Tibial nerve (tissue), 4 donors: ENCODE results near the gene VDR.

Experiments
- EP300 ChIP-seq, 2 donors: sonication (generic); formaldehyde crosslinking; IDR thresholded peaks; one replicate each; pipeline ENCODE4 v1.6.1; 2017; ENCODE audit warnings: antibody characterized with exemption in 2 of 2, mild to moderate bottlenecking in 1 of 2
- POLR2A ChIP-seq, 2 donors: fragments of 450-650 bp; IDR thresholded peaks; one replicate each; pipeline ENCODE4 v1.6.1; 2017; ENCODE audit warnings: antibody characterized with exemption in 2 of 2, mild to moderate bottlenecking in 2 of 2, moderate library complexity in 2 of 2
- TF ChIP-seq, protein P1 (sequence below), 5 experiments: fragments of 200-600 bp in 3 of 5; fragments of 450-650 bp in 2 of 5; sonication (generic) in 3 of 5; IDR thresholded peaks; one replicate each; pipeline ENCODE4 v1.5.1; 2016 to 2019; ENCODE audit warnings: antibody characterized with exemption in 5 of 5, mild to moderate bottlenecking in 3 of 5, moderate library complexity in 2 of 5

DNA sequence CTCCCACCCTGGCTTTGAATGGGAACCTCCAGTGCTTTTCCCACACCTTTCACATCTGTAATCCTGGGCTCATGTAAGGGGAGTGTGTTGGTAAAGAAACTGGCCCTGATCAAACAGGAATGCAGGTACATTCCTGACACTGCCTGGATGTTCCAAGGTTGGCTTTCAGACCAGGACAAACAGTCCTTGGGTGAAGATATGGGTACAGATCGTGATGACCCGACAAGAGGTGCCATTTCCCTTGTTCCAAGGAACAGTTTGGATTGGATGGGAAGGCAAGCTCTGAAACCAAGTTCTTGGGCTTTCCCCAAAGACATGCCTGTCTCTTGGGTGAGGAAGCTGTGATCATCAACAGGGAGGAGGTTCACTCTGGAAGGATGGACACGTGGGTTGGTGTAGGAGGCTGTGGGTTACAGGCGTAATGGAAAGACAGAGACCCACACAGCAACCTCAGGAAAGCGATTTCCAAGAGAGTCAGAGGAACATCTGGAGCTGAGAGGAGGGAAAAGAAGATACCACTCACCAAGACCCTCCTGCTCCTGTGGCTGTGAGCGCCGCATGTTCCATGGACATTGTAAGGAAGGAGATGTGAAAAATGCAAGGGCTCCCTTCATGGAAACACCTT, 26.4 kb downstream of the VDR start:
- TF ChIP-seq POLR2A (IDR thresholded peaks at IDR 0.05) (no peak), EP300 (IDR thresholded peaks at IDR 0.05) (no peak)
- TF ChIP-seq, protein P1, sequence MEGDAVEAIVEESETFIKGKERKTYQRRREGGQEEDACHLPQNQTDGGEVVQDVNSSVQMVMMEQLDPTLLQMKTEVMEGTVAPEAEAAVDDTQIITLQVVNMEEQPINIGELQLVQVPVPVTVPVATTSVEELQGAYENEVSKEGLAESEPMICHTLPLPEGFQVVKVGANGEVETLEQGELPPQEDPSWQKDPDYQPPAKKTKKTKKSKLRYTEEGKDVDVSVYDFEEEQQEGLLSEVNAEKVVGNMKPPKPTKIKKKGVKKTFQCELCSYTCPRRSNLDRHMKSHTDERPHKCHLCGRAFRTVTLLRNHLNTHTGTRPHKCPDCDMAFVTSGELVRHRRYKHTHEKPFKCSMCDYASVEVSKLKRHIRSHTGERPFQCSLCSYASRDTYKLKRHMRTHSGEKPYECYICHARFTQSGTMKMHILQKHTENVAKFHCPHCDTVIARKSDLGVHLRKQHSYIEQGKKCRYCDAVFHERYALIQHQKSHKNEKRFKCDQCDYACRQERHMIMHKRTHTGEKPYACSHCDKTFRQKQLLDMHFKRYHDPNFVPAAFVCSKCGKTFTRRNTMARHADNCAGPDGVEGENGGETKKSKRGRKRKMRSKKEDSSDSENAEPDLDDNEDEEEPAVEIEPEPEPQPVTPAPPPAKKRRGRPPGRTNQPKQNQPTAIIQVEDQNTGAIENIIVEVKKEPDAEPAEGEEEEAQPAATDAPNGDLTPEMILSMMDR (IDR thresholded peaks at IDR 0.05) = no peak
